ENCODE data around the gene ZNF534.

ZNF534 gene

DNA sequence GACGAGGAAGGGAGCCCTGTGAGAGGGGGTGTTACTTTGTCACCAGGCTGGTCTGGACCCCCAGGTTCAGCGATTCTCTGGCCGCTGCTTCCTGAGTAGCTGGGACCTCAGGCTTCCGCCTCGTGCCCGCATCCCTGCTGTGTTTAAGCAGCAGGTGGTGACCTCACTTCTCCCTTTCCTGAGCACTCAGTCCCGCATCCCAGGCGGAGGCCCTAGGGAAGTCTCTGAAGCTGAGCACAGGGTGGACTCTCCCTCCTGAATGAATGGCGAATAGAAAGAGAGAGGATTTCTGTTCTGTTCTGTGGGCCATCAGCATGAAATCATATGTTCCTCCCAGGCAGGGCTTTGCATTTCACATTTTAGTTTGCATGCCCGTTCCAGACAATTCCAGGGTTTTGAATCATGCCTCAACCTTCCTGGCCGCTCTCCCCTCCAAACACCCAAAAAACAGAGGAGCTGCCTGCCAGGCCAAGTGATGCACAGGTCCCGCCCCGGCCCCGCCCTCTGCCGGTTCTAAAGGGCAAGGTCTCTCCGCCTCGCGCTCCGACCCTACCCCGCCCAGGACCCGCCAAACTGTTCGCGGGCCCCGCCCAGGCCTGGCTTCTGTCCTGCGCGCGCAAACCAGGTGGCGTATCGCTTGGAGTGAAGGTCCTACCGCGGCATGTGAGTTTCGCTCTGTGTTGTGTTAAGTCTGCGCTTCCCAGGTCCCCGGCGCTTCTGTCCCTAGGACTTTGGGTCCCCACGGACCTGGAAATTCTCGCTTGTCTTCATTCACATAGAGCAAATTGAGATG lies 63.4 kb downstream of the ZNF534 start:
- TF ChIP-seq, protein P1, sequence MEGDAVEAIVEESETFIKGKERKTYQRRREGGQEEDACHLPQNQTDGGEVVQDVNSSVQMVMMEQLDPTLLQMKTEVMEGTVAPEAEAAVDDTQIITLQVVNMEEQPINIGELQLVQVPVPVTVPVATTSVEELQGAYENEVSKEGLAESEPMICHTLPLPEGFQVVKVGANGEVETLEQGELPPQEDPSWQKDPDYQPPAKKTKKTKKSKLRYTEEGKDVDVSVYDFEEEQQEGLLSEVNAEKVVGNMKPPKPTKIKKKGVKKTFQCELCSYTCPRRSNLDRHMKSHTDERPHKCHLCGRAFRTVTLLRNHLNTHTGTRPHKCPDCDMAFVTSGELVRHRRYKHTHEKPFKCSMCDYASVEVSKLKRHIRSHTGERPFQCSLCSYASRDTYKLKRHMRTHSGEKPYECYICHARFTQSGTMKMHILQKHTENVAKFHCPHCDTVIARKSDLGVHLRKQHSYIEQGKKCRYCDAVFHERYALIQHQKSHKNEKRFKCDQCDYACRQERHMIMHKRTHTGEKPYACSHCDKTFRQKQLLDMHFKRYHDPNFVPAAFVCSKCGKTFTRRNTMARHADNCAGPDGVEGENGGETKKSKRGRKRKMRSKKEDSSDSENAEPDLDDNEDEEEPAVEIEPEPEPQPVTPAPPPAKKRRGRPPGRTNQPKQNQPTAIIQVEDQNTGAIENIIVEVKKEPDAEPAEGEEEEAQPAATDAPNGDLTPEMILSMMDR (IDR thresholded peaks at IDR 0.05) = no peak

DNA sequence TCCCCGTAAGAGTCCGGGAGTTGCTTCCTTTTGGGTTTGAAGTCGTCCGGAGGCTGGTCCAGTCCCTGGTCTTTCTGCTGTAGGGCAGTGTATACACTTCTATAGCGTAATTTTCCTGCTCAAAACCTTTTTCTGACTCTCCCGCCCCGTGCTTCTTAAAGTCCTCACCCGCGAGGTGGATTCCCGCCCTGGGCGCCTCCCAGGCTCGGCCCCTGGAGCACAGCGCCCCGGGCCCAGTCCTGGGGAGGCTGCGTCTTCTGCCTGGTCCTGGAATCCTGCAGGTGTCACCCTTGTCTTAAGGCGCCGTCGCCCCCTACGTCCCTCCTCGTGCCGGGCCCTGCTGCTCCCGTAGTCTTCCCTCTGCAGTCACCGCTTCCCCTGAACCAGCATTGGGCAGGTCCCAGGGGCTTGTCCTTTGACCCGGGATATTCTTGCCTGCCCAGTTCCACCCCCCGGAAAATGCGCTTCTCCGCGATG lies 64.1 kb downstream of the ZNF534 start:
- TF ChIP-seq, protein P1 (IDR thresholded peaks at IDR 0.05) = no peak

DNA sequence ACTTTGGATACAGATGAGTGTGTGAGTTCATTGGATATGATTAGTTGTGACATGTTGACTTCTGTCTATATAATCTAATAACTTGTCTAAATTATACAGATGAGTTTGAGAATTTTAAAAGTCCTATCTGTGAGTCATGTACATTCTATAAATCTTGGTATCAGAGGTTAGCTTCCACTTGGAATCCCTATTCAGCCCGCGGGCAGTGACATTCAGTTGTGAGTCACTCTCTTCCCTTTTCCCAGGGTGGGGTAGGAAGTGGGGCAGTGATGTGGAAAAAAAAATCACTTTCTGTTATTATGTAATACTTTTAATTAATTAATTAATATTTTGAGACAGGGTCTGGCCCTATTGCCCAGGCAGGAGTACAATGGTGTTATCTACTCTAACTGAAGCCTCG lies 65.6 kb downstream of the ZNF534 start:
- TF ChIP-seq, protein P1 (IDR thresholded peaks at IDR 0.05) = no peak

DNA sequence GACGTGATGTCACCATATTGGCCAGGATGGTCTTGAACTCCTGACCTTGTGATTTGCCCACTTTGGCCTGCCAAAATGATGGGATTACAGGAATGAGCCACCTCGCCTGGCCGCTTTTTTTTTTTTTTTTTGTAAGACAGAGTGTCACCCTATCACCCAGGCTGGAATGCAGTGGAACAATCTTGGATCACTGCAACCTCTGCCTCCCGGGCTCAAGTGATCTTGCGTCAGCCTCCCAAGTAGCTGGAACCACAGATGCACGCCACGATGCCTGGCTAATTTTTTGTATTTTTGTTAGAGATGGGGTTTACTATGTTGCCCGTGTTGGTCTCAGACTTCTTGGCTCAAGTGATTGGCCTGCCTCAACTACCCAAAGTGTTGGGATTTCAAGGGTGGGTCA lies 69.6 kb downstream of the ZNF534 start:
- TF ChIP-seq, protein P1 (IDR thresholded peaks at IDR 0.05) = no peak
